ENCODE results near the gene TMEM107.

TMEM107 gene

GRCh38 chr17:8162233-8162996, 13.8 kb downstream of the TMEM107 start, which contains the start of gene VAMP2:
Gene VAMP2, minus strand, starts transcription at chr17:8162948. Its CDS starts 69 bp downstream, at chr17:8162879.
- DNase-seq (ENCODE audit: low spot score), result peak; percentile 64

DNA sequence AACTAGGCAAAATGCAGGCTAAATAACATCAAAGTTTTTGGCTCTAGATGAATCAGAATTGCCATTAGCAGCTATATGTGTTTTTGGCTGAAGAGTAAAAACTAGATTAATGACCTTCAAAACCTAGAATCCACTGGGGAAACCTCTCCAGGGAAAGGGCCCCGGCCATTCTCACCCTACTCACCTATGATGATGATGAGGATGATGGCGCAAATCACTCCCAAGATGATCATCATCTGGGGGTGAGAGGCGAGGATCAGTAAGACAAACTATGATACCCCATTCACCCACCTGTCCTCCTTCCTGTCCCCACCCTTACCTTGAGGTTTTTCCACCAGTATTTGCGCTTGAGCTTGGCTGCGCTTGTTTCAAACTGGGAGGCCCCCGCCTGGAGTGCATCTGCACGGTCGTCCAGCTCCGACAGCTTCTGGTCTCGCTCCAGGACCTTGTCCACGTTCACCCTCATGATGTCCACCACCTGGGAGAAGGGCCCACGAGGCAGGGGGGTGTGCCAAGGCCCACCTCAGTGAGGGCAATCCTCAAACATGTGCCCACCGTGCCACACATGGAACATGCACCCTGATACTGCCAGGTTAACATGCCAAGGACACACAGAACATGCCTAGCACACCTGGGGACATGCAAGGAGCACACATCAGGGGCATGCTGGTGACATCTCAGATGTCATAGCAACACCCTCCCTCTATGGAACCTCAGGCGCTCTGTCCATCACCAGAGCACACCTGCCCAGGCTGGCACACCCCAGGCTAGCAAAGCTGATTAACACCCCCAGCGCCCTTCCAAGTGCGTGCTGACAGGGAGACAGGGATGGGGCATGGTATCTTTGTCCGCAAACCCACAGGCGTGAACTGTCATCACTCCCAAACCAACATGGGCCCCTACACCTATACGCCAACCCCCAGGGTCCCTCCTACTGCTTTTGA, 14.6 kb downstream of the TMEM107 start:
- DNase-seq (ENCODE audit: low spot score), result no peak

GRCh38 chr17:8160741-8161221, 15.4 kb downstream of the TMEM107 start:
- no peak for DNase-seq (ENCODE audit: low spot score)

DNA sequence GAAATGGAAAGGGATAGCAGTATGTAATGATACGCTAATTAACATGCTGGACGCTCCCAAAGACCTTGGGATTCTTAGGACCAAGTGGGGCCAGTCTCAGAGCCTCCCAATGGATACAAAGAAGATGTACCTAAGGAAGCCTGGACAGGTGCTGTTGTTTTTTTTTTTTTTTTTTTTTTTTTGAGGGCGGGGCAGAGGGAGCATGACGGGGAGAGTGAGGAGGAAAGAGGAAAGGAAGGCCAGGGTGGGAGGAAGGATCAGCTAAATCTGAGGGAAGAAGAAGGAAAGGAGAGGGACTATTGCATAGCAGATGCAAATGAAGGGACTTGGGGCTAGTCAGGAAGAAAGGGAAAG, 16.0 kb downstream of the TMEM107 start:
- DNase-seq (ENCODE audit: low spot score), result no peak

DNA sequence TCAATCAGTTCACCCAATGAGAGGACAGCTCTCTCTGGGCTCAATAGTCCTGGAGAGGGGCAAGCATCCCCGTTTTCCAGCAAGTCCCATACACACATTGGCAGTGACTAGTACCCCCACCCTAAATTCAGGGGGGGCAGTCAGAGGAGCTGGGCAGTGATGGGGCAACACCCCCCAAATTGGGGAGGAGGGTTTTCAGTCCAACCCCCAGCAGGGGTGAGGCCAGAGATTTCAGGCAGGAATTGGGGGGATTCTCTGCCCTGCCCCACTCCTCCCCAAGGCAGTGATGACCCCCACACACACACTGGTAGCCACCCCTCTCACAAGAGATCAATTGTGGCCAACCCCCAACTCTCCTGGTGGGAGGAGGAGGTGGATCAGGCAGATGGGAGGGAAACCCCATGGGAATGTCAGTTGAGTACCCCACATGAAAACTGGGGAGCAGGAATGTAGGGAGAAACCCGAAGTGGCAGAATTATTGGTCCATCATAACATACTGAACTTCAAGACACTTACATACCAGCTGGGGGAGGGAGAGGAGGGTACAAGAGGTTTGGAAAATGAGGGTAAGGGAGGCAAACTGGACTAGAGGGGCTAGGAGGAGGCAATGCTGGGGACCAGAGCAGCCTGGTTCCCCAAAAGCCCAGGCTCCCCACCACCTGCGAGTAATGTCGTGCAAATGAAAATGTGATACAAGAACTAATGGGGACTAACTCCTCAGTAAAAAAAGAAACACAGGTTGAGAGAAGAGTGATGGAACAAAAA, 16.5 kb downstream of the TMEM107 start:
- DNase-seq (ENCODE audit: low spot score), result no peak

- no peak for DNase-seq (ENCODE audit: low spot score)
Measured at GRCh38 chr17:8159032-8159400, 17.2 kb downstream of the TMEM107 start.

- peak; percentile 86 for DNase-seq (ENCODE audit: low spot score)
Measured at GRCh38 chr17:8158267-8159031, 17.7 kb downstream of the TMEM107 start.

- DNase-seq (ENCODE audit: low spot score), result peak; percentile 98
Measured at GRCh38 chr17:8156246-8156992, 19.8 kb downstream of the TMEM107 start.

DNA sequence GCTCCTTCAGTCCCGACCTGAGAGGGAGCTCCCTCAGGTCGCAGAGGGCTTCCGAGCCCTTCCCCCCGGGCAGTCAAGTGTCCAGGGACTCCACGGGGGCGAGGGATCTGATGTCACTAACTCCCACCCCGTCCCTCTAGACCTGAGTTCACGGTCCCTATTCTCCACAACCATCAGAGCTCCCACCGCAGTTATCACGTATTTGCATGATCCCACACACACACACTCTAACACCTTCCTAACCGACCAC, 20.3 kb downstream of the TMEM107 start:
- DNase-seq (ENCODE audit: low spot score), result no peak

DNA sequence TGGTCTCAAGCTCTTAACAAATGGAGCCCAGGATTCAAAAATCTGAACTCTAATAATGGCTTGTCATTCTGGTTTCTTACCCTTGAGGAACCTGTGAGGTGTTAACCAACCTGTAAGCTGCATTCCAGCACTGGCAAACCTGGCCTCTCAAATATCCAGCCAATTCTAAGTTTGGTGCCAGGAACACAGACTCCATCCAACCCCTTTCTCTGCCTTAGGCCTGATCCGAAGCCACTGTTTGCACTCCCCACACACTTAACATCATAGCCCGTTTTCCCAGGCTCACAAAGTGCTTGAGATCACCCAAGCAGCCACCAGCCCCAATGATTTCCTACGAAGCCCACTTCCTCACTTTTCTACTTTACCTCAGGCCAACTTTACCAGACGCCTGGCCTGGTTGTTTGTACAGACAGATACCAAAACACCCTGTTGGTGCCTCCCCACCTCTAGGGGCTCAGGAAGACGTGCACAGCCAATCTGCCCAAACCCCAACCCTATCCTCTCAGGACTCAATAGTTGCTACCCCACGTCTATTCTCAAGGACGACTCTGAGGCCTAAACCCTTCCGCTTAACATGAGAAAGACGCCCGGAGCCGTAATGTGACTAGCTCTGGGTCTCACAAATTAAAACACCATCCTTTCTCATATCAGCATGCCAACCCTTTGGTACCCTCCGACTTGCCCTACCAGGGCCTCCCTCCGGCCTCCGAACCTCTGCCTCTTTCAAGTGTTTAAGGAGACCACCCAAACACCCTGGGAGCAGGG, 20.8 kb downstream of the TMEM107 start:
- peak; percentile 40 for DNase-seq (ENCODE audit: low spot score)

- peak; percentile 14 for DNase-seq (ENCODE audit: low spot score)
Measured at GRCh38 chr17:8154608-8155155, 21.5 kb downstream of the TMEM107 start.

DNA sequence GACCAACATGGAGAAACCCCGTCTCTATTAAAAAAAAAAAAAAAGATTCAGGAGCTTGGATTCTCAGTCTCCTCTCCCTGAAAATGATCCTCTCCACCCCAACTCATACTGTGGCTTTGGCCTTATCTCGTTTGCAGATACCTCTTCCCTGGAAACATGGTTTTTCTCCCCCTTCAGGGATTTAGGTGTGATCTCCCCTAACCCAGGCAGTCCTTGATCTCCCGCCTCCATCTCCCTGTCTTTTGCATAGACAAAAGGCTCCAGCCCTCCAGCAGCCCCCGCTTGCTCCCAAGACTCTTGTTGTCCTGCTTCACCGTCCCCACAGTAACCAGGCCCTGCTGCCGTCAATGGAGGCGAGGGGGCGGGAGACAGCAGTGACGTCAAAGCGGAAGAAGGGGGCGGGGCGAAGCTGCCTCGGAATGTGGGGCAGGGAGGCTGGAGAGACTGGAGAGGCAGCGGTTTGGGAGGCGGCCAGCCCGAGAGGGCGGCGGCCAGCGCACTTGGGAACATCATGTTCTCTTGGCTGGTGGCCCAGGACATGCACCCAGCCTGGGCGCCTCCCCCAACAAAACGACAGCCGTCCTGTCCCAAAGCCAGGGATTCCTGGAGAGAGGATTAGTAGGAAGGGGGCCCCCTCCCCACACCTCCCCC, 22.1 kb downstream of the TMEM107 start:
- DNase-seq (ENCODE audit: low spot score), result peak; percentile 76

GRCh38 chr17:8153525-8153956, 22.6 kb downstream of the TMEM107 start:
- DNase-seq (ENCODE audit: low spot score), result peak; percentile 13

- peak; percentile 8 for DNase-seq (ENCODE audit: low spot score)
Measured at GRCh38 chr17:8153031-8153451, 23.1 kb downstream of the TMEM107 start.

GRCh38 chr17:8152112-8152775, 23.9 kb downstream of the TMEM107 start, which contains the start of gene PER1:
Gene PER1, minus strand, starts transcription at chr17:8152404. Its CDS starts 1,698 bp downstream, at chr17:8150706.
- peak; percentile 86 for DNase-seq (ENCODE audit: low spot score)

- peak; percentile 55 for DNase-seq (ENCODE audit: low spot score)
Measured at GRCh38 chr17:8151641-8152111, 24.5 kb downstream of the TMEM107 start.

- DNase-seq (ENCODE audit: low spot score), result peak; percentile 80
Measured at GRCh38 chr17:8151120-8151640, 25.0 kb downstream of the TMEM107 start.
